ENCODE data around the gene ITFG1.

DNA sequence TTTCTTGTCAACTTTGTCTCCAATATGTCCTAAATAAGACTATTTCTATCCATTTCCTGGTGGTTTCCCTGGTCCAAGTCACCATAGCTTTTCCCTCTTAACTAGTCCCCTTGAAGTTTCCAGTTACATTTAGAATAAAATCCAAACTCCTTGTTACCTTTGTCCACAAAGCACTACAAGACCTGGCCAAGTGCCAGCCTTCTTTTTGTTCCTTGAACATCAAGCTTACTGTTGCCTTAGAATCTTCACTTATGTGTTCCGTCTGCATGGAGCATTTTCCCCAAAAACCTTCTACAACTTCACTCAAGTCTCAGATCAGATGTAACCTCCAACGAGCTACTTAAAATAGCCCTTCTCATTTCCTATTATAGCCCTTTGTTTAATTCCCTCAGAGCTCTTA is 101.4 kb downstream of the ITFG1 start:
- TF ChIP-seq ZFP3 (CRISPR knock-in tag; IDR thresholded peaks at IDR 0.05): no peak
- TF ChIP-seq, protein P1, sequence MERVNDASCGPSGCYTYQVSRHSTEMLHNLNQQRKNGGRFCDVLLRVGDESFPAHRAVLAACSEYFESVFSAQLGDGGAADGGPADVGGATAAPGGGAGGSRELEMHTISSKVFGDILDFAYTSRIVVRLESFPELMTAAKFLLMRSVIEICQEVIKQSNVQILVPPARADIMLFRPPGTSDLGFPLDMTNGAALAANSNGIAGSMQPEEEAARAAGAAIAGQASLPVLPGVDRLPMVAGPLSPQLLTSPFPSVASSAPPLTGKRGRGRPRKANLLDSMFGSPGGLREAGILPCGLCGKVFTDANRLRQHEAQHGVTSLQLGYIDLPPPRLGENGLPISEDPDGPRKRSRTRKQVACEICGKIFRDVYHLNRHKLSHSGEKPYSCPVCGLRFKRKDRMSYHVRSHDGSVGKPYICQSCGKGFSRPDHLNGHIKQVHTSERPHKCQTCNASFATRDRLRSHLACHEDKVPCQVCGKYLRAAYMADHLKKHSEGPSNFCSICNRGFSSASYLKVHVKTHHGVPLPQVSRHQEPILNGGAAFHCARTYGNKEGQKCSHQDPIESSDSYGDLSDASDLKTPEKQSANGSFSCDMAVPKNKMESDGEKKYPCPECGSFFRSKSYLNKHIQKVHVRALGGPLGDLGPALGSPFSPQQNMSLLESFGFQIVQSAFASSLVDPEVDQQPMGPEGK (CRISPR knock-in tag; IDR thresholded peaks at IDR 0.05; ENCODE audit: borderline replicate concordance): no peak
- TF ChIP-seq RARB (CRISPR knock-in tag; IDR thresholded peaks at IDR 0.05): no peak
